Measurements from ENCODE around the gene GRIN3B.

The GRIN3B gene

GRCh38 chr19:1046836-1047695 lies 46.8 kb downstream of the GRIN3B start:
- DNase-seq = peak; percentile 41

- DNase-seq = peak; percentile 40
Observed at GRCh38 chr19:1047696-1048147, 47.5 kb downstream of the GRIN3B start.

- DNase-seq = peak; percentile 50
Observed at GRCh38 chr19:1049106-1049505, 48.9 kb downstream of the GRIN3B start.

GRCh38 chr19:1049800-1050199 lies 49.6 kb downstream of the GRIN3B start:
- no peak for DNase-seq

- no peak for DNase-seq
Observed at GRCh38 chr19:1050989-1051788, 51.0 kb downstream of the GRIN3B start.

- DNase-seq = no peak
Observed at GRCh38 chr19:1051791-1052190, 51.6 kb downstream of the GRIN3B start.

GRCh38 chr19:1052349-1052975 lies 52.2 kb downstream of the GRIN3B start:
- DNase-seq = no peak

GRCh38 chr19:1053176-1054101 lies 53.2 kb downstream of the GRIN3B start:
- no peak for DNase-seq

GRCh38 chr19:1054102-1055027 lies 54.1 kb downstream of the GRIN3B start:
- no peak for DNase-seq

- no peak for DNase-seq
Observed at GRCh38 chr19:1055028-1055425, 54.8 kb downstream of the GRIN3B start.

- DNase-seq = no peak
Observed at GRCh38 chr19:1055886-1056620, 55.8 kb downstream of the GRIN3B start.

GRCh38 chr19:1057176-1057855 lies 57.1 kb downstream of the GRIN3B start:
- DNase-seq = no peak

- DNase-seq = no peak
Observed at GRCh38 chr19:1058112-1058511, 57.9 kb downstream of the GRIN3B start.
